GM20000 (cell line): ENCODE data around the gene SSPN.
A peak's percentile ranks its signal among the peaks of the same experiment; 100 is the strongest.

ENCODE experiments used
- DNase-seq: peaks from one replicate; pipeline ENCODE4 v3.0.0; 2012; ENCODE audit warnings: low spot score
- TF ChIP-seq, protein P1 (sequence below): IDR thresholded peaks from 2 replicates; pipeline ENCODE4 v1.5.1; 2012; ENCODE audit warnings: mild to moderate bottlenecking, control low read depth; ENCODE audit errors: extremely low read depth, missing control alignments

SSPN gene

DNA sequence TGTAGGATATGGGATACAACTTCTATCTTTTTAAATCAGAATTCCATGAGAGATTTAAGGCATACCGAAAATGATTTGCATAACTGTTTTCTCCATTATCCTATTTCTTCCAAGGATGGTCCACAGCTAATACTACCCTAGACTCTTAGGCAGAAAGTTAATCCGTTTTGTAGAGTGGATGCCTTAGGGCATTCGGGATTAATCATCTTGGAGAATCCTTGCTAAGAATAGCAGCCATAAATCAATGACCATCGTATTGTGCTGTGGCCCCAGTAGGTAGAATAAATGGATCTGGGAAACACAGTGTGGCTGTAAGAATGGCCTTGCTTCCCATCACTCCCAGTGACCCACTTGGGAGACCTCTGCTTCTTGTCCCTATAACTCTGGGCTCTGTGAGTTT lies 99.6 kb downstream of the SSPN start:
- TF ChIP-seq, protein P1, sequence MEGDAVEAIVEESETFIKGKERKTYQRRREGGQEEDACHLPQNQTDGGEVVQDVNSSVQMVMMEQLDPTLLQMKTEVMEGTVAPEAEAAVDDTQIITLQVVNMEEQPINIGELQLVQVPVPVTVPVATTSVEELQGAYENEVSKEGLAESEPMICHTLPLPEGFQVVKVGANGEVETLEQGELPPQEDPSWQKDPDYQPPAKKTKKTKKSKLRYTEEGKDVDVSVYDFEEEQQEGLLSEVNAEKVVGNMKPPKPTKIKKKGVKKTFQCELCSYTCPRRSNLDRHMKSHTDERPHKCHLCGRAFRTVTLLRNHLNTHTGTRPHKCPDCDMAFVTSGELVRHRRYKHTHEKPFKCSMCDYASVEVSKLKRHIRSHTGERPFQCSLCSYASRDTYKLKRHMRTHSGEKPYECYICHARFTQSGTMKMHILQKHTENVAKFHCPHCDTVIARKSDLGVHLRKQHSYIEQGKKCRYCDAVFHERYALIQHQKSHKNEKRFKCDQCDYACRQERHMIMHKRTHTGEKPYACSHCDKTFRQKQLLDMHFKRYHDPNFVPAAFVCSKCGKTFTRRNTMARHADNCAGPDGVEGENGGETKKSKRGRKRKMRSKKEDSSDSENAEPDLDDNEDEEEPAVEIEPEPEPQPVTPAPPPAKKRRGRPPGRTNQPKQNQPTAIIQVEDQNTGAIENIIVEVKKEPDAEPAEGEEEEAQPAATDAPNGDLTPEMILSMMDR = no peak

DNA sequence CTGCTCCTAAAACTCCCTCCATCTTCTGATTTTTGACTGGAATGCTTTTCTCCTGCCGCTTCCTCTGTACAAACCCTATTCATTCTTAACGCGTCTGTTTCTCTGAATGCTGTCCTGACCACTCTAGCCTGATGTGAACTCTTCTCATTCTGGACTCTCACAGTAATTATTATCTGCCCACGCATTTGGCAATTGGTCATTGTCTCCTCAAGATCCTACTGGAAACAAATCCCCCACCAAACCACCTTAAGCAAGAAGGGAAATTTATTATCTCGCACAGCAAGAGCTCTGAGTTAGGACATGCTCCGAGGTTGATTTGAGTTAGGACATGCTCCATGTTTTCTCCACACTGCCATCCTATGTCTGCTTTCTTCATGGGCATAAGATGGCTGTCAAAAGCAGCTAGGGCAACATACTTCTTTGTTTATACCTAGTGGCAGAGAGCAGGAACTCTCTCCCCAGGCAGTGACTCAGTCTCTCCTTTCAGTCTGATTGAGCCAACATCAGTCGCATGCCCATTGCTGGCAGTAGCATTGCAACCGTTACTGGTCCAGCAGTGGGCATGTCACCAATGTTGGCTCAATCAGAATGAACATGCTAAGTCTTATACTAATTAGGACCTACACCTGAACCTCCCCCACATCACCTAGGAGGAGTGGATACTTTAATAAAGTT lies 102.2 kb downstream of the SSPN start:
- no peak for DNase-seq
- TF ChIP-seq, protein P1 = no peak

More for the DNA sequence above, 99.6 kb downstream of the SSPN start:
- DNase-seq = no peak

GRCh38 chr12:26298785-26299621 lies 103.6 kb downstream of the SSPN start:
- peak; percentile 83 for DNase-seq

DNA sequence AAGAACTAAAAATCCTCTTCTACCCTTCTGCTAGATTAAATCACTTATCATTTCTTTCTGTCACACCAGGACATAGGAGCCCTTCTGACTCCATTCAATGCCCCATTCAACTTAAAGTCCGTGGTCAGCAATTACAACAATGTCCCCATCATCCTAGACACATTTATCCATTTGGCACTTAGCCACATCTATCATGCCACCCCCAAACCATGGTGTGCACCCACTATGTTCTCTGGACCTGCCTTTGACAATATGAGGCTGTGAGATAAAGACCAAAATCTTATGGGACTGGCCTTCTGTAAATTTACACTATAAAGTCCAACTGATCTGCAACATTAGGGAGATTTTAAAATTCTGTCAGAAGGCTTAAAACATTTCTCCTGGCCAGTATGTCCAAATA lies 104.4 kb downstream of the SSPN start:
- TF ChIP-seq, protein P1 = no peak
- DNase-seq = no peak

More at GRCh38 chr12:26298785-26299621, 103.6 kb downstream of the SSPN start:
- TF ChIP-seq, protein P1 = no peak
